Measurements from ENCODE around the gene RNH1. TPM values are rescaled to one million over a fixed set of nuclear protein-coding genes. Genes with fewer than 3 reads are reported as not detected.
A peak's percentile ranks its signal among the peaks of the same experiment; 100 is the strongest.

RNH1 gene
- total and polyA plus RNA-seq, 2 experiments from 2014 or later = 623 to 751 TPM

DNA sequence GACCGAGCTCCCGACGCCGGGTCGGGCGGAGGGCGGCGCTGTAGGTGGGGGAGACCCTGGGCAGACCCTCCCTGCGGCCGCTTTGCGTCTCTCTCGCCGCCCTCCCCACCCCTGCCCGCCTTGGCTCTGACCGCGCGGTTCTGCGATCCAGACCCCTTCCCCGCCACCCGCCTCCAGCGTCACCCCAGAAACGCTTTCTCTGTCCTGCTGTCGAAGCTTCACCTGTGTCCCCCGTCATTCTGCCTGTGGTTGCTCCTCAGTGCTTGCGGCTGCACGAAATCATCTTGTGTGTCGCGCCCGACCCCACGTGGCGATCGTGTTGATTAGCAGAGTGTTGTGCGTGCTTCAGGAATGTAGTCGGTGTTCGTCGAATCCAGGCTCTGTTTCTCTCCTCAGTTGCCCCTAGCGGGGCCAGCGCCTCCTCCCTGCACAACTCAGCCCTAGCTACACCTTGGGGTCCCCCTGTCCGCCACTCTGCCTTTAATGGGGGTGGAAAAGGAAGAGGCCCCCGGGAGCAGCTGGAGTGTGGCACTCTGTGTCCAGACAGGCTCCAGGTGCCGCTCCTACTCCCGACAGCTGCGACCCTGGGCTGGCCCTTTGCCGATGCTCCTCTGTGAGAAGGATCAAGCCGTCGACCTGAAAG lies 56.1 kb downstream of the RNH1 start:
- Histone ChIP-seq H3K4me2 (ENCODE audit: unreplicated experiment) (peak overlapping the region; percentile 81), H3F3A (ENCODE audit: insufficient read depth) (0 out of 2 replicates have a peak, but pooled peaks cover 10% of the 10 kb centered on the region), H4K20me1 (ENCODE audit: insufficient read depth) (no peaks in the 10 kb centered on the region), H3K9ac (peak overlapping the region; percentile 90), H3K36me3 (ENCODE audit: low read depth) (no peaks in the 10 kb centered on the region), H3K4me1 (ENCODE audit: insufficient read depth) (peaks cover 9% of the 10 kb centered on the region; the same call in 1 of the 2 replicates), H3K9me3 (ENCODE audit: low read depth) (no peaks in the 10 kb centered on the region), H3K4me3 (peak overlapping the region; percentile 89), H3K27me3 (replicated peaks; ENCODE audit: insufficient read depth) (no peaks in the 10 kb centered on the region), H2AFZ (peak overlapping the region; percentile 76), H3K79me2 (ENCODE audit: insufficient read depth) (peaks cover 65% of the 10 kb centered on the region), H3K27ac (no peak overlapping the region; the same call in 1 of the 2 replicates), H3K9me2 (ENCODE audit: insufficient read depth) (no peaks in the 10 kb centered on the region)
- in situ Hi-C loops (cut with MboI) = no loop called here
- TF ChIP-seq EZH2 (IDR thresholded peaks at IDR 0.05; ENCODE audit: insufficient read depth, poor library complexity, severe bottlenecking) = no peak
- TF ChIP-seq EZH2phosphoT487 (IDR thresholded peaks at IDR 0.05; ENCODE audit: insufficient read depth, low read depth) = no peak
- WGBS, 2 experiments (ENCODE audit: low coverage in 1 of 2, low lambda C conversion rate in 2 of 2, missing lambda C conversion rate in 2 of 2) = 3 to 5% methylated on average over 39 to 43 of the region's 46 CpGs
- DNase-seq = peak; percentile 85

DNA sequence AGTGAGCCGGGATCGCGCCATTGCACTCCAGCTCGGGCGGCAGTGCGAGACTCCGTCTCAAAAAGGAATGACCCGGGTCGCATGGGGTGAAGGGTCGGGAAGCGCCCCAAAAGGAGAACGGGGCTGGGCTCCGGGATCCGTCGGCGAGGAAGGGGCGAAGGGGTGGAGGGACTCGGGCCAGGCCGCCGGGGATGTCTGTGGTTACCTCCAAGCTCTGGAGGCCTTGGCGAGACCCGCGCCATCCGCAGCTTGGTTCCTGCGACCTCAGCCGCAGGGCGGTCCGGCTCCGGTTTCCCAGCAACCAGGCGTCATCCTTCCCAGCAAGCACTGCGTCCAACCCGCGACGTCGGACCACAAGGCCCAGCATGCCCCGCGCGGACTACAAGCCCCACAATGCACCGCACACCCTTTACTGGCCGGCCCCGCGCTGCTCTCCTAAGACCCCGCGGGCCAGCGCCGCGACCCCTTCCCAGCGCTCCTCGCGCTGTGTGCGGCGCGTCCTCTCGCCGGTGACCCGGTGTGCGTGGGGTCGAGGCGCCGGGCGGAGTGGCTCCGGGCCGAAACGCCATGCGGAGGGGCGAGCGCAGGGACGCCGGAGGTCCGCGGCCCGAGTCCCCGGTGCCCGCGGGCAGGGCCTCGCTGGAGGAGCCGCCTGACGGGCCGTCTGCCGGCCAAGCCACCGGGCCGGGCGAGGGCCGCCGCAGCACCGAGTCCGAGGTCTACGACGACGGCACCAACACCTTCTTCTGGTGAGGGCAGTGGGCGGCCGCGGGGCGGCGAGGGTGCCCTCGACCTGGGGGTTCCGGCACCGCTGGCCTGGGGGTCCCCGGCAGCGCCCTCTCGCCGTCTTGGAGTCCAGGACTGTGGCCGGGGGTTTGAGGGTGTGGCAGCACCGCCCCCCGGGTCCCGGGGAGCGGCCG lies 56.9 kb downstream of the RNH1 start, which contains the start of gene PTDSS2:
Gene PTDSS2, plus strand, starts transcription at position 391 of the 920 bp plus-strand sequence. Its CDS starts 177 bp downstream, at position 568.
- Histone ChIP-seq H3K9me2 (ENCODE audit: insufficient read depth) (no peaks in the 10 kb centered on the region), H3K4me2 (ENCODE audit: unreplicated experiment) (peak within 1 kb of the TSS; percentile 85), H3K4me3 (peak within 1 kb of the TSS; percentile 89), H3K4me1 (ENCODE audit: insufficient read depth) (peaks cover 9% of the 10 kb centered on the region; the same call in 1 of the 2 replicates), H3F3A (ENCODE audit: insufficient read depth) (0 out of 2 replicates have a peak, but pooled peaks cover 11% of the 10 kb centered on the region), H3K79me2 (ENCODE audit: insufficient read depth) (peaks cover 57% of the 10 kb centered on the region), H4K20me1 (ENCODE audit: insufficient read depth) (no peaks in the 10 kb centered on the region), H3K36me3 (ENCODE audit: low read depth) (no peaks in the 10 kb centered on the region), H3K27me3 (replicated peaks; ENCODE audit: insufficient read depth) (no peaks in the 10 kb centered on the region), H3K9me3 (ENCODE audit: low read depth) (no peaks in the 10 kb centered on the region), H2AFZ (peak within 1 kb of the TSS; percentile 76), H3K9ac (peak within 1 kb of the TSS; percentile 90), H3K27ac (peak within 1 kb of the TSS; percentile 78)
- in situ Hi-C loops (cut with MboI) = no loop called here
- TF ChIP-seq EZH2phosphoT487 (IDR thresholded peaks at IDR 0.05; ENCODE audit: insufficient read depth, low read depth) (no peak), EZH2 (IDR thresholded peaks at IDR 0.05; ENCODE audit: insufficient read depth, poor library complexity, severe bottlenecking) (no peak)
- WGBS, 2 experiments (ENCODE audit: low coverage in 1 of 2, low lambda C conversion rate in 2 of 2, missing lambda C conversion rate in 2 of 2) = 1 to 2% methylated on average over 78 to 81 of the region's 108 CpGs
- peak; percentile 99 for DNase-seq

DNA sequence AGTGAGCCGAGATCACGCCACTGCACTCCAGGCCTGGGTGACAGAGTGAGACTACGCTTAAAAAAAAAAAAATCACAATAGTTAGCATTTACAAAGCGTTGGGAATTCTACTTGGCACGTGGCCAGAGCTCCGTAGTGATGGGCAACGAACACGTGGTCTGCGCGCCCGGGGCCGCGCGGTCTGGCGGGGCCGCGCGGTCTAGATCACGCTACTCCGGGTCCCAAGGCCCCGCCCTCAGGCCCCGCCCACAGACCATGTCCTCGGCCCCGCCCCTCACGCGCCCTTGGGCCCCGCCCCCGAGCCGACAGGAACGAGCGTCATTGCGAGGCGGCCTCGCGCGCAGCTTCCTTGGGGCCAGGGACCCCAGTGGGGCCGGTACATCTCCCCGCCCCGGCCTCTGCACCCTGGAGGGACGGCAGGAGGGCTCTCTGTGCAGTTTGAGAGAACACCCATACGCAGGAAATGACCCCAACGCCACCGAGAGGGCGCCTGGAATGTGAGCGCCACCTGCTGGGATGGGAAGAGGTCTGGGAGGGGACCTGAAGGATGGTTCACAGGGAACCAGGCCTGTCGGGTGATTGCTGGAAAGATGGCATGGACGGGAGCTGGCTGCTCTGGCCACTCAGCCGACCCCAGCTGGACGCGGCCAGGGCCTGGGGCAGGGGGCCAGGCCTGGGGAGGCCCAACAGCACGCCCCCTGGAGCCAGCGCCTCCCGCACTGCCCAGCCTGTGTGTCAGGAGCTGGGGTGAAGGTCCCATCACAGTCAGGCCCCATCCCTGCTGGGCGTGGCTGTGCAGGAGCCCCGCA lies 58.9 kb downstream of the RNH1 start:
- H3K9ac ChIP-seq = peak overlapping the region; percentile 77

More for the DNA sequence above, 58.9 kb downstream of the RNH1 start:
- peaks cover 20% of the 10 kb centered on the region; the same call in 1 of the 2 replicates for H3F3A ChIP-seq (ENCODE audit: insufficient read depth)
- peak overlapping the region; percentile 89 for H3K4me3 ChIP-seq
- H2AFZ ChIP-seq = peak overlapping the region; percentile 75
- TF ChIP-seq EZH2phosphoT487 (IDR thresholded peaks at IDR 0.05; ENCODE audit: insufficient read depth, low read depth) (no peak), EZH2 (IDR thresholded peaks at IDR 0.05; ENCODE audit: insufficient read depth, poor library complexity, severe bottlenecking) (no peak)
- H3K36me3 ChIP-seq (ENCODE audit: low read depth) = no peaks in the 10 kb centered on the region
- WGBS, 2 experiments (ENCODE audit: low coverage in 1 of 2, low lambda C conversion rate in 2 of 2, missing lambda C conversion rate in 2 of 2) = 2% methylated on average over 54 to 55 of the region's 55 CpGs
- peaks cover 38% of the 10 kb centered on the region for H3K79me2 ChIP-seq (ENCODE audit: insufficient read depth)
- no peaks in the 10 kb centered on the region for H3K9me3 ChIP-seq (ENCODE audit: low read depth)
- H3K27ac ChIP-seq = peak overlapping the region; percentile 78
- H3K4me2 ChIP-seq (ENCODE audit: unreplicated experiment) = peak overlapping the region; percentile 85
- DNase-seq = peak; percentile 98
- no peaks in the 10 kb centered on the region for H3K9me2 ChIP-seq (ENCODE audit: insufficient read depth)
- H3K4me1 ChIP-seq (ENCODE audit: insufficient read depth) = peaks cover 21% of the 10 kb centered on the region
- 0 out of 2 replicates have a peak, but pooled peaks cover 2% of the 10 kb centered on the region for H3K27me3 ChIP-seq (replicated peaks; ENCODE audit: insufficient read depth)
- in situ Hi-C loops (cut with MboI) = no loop called here
- H4K20me1 ChIP-seq (ENCODE audit: insufficient read depth) = no peaks in the 10 kb centered on the region
